ENCODE results near the gene ZCCHC8.

ZCCHC8 gene

GRCh38 chr12:122422730-122423257 is 77.9 kb downstream of the ZCCHC8 start:
- peak; percentile 6 for ATAC-seq (replicated peaks)
- peak overlapping the region; percentile 88 for H3K27ac Mint-ChIP-seq

DNA sequence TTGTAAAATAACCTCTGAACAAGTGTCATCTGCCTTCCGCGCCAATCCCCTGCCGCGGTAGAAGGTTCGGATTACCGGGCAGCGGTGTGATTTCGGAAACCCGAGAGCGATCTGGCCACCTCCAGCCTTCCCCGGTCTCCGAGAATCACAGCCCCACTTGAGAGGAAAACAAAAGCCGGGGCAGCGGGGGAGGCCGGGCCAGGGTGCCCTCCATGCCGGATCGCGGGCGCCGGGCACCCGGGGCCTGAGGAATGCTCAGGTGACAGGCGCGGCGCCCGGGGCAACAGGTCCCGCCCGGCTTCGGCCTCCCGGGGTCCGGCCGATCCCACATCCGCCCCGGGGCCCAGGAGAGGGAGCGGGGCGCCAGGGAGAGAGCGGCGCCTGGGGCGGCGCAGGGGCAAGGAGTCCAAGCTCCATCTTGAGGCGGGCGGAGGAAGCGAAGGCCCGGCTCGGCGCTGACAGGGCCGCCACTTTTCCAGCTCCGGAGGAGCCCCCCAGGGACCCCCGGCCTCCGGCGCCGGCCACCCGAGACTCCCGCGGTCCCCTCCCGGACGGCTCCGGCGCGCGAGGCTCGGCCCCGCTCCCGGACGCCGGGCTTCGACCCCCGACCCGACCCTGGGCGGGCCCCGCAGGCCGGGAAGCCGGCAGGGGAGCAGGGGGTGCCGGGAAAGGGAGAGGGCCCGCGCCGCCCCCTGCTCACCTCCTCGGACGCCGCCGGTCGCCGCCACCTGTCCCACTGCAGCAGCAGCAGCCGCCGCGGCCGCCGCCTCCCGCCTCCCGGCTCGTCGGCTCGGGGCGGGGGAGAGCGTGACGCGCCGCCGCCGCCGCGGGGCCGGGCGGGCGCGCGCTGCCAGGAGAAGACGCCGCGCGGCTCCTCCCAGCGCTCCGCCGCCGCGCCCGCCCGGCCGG is 78.7 kb downstream of the ZCCHC8 start, which contains the start of gene CLIP1:
CLIP1 (minus strand) TSS at position 849 of the 909 bp plus-strand sequence. CDS start 42,217 bp downstream, outside the sequence.
- Mint-ChIP-seq H3K4me3 (peak within 1 kb of the TSS; percentile 89 to 93), H3K27me3 (no peaks in the 10 kb centered on the region), H3K4me1 (ENCODE audit: low read depth in 2 of 2) (peaks cover 21 to 28% of the 10 kb centered on the region in 2 donors), H3K9me3 (no peaks in the 10 kb centered on the region), H3K36me3 (ENCODE audit: insufficient read depth) (no peaks in the 10 kb centered on the region), H3K27ac (peak within 1 kb of the TSS; percentile 88 to 91)
- ATAC-seq (replicated peaks): peak; percentile 78
- DNase-seq: peak; percentile 47 to 55 (median 47)

More at GRCh38 chr12:122422730-122423257, 77.9 kb downstream of the ZCCHC8 start:
- Mint-ChIP-seq H3K27me3 (no peaks in the 10 kb centered on the region), H3K9me3 (no peaks in the 10 kb centered on the region), H3K4me1 (ENCODE audit: low read depth in 2 of 2) (peaks cover 20 to 27% of the 10 kb centered on the region in 2 donors), H3K4me3 (peak overlapping the region; percentile 85 to 89), H3K36me3 (ENCODE audit: insufficient read depth) (peaks cover 4% of the 10 kb centered on the region)
- DNase-seq: peak in 1 of 3 experiments; percentile 15

Measured in effector memory CD8-positive, alpha-beta T cell (primary cell).